HCEC 1CT (cell line): ENCODE results near the gene VRK1.
A peak's percentile ranks its signal among the peaks of the same experiment; 100 is the strongest.
"Not testable (repeated sequence)": the region's sequence is repeated elsewhere in the genome, so short reads cannot be mapped to it uniquely, and the experiment has no call there.

ENCODE experiments used
- DNase-seq: peaks from one replicate; pipeline ENCODE4 v3.0.0-alpha.2; 2017

The VRK1 gene

GRCh38 chr14:96827290-96827689 lies 30.1 kb downstream of the VRK1 start:
- DNase-seq, result no peak

GRCh38 chr14:96829791-96830190 lies 32.6 kb downstream of the VRK1 start:
- DNase-seq, result no peak

GRCh38 chr14:96830946-96831345 lies 33.8 kb downstream of the VRK1 start:
- DNase-seq, result no peak

- no peak for DNase-seq
Observed at GRCh38 chr14:96832351-96832750, 35.2 kb downstream of the VRK1 start.

- no peak for DNase-seq
Observed at GRCh38 chr14:96838449-96838848, 41.3 kb downstream of the VRK1 start.

GRCh38 chr14:96839251-96839650 lies 42.1 kb downstream of the VRK1 start:
- no peak for DNase-seq

- DNase-seq, result no peak
Observed at GRCh38 chr14:96843137-96843536, 46.0 kb downstream of the VRK1 start.

- no peak for DNase-seq
Observed at GRCh38 chr14:96844857-96845570, 47.8 kb downstream of the VRK1 start.

GRCh38 chr14:96847451-96847850 lies 50.3 kb downstream of the VRK1 start:
- DNase-seq, result no peak

GRCh38 chr14:96848011-96848410 lies 50.8 kb downstream of the VRK1 start:
- DNase-seq, result no peak

GRCh38 chr14:96849733-96850132 lies 52.6 kb downstream of the VRK1 start:
- DNase-seq, result no peak

- no peak for DNase-seq
Observed at GRCh38 chr14:96851694-96852381, 54.7 kb downstream of the VRK1 start.

- DNase-seq, result peak; percentile 65
Observed at GRCh38 chr14:96852823-96853422, 55.7 kb downstream of the VRK1 start.

- no peak for DNase-seq
Observed at GRCh38 chr14:96858643-96859042, 61.5 kb downstream of the VRK1 start.

- DNase-seq, result no peak
Observed at GRCh38 chr14:96861568-96862310, 64.6 kb downstream of the VRK1 start.

GRCh38 chr14:96863327-96863985 lies 66.3 kb downstream of the VRK1 start:
- no peak for DNase-seq

- no peak for DNase-seq
Observed at GRCh38 chr14:96863986-96864330, 66.8 kb downstream of the VRK1 start.

- no peak for DNase-seq
Observed at GRCh38 chr14:96867634-96868033, 70.5 kb downstream of the VRK1 start.

- DNase-seq, result no peak
Observed at GRCh38 chr14:96874127-96874526, 76.9 kb downstream of the VRK1 start.

GRCh38 chr14:96876747-96877146 lies 79.6 kb downstream of the VRK1 start:
- no peak for DNase-seq

- DNase-seq, result no peak
Observed at GRCh38 chr14:96881713-96882112, 84.5 kb downstream of the VRK1 start.

GRCh38 chr14:96883974-96884373 lies 86.8 kb downstream of the VRK1 start:
- not testable (repeated sequence) for DNase-seq

- no peak for DNase-seq
Observed at GRCh38 chr14:96888158-96888557, 91.0 kb downstream of the VRK1 start.
